ENCODE measurements around the gene ATP2B2. TPM values are rescaled to one million over a fixed set of nuclear protein-coding genes. Genes with fewer than 3 reads are reported as not detected.

Gene ATP2B2
- polyA plus RNA-seq, 3 donors, result not detected

- Histone ChIP-seq H3K4me3 (replicated peaks in 1 of 3; ENCODE audit: low read depth in 2 of 3, low read length in 3 of 3) (no peak overlapping the region), H4K20me1 (ENCODE audit: insufficient read depth, low read length) (no peaks in the 10 kb centered on the region), H3K27ac (ENCODE audit: low read depth in 1 of 2, low read length in 2 of 2) (no peak overlapping the region), H3K9me3 (replicated peaks in 1 of 2; ENCODE audit: control insufficient read depth in 1 of 2, insufficient read depth in 1 of 2, low read length in 2 of 2) (peaks cover 7 to 10% of the 10 kb centered on the region in 2 donors), H3K27me3 (ENCODE audit: control insufficient read depth in 2 of 2, insufficient read depth in 2 of 2, low read length in 2 of 2) (peaks cover 0 to 6% of the 10 kb centered on the region in 2 donors), H3K4me1 (ENCODE audit: control insufficient read depth in 1 of 2, insufficient read depth in 2 of 2, low read length in 2 of 2) (no peaks in the 10 kb centered on the region), H3K4me2 (replicated peaks; ENCODE audit: extremely low read depth, low read length, poor library complexity, severe bottlenecking) (no peak overlapping the region), H2AFZ (ENCODE audit: insufficient read depth, low read depth, low read length, poor library complexity, severe bottlenecking) (no peak overlapping the region), H3K9ac (ENCODE audit: insufficient read depth, low read length, poor library complexity, severe bottlenecking) (no peak overlapping the region), H3K79me2 (ENCODE audit: insufficient read depth, low read length) (no peaks in the 10 kb centered on the region), H3K36me3 (replicated peaks in 1 of 2; ENCODE audit: control insufficient read depth in 1 of 2, insufficient read depth in 2 of 2, low read length in 2 of 2) (no peaks in the 10 kb centered on the region)
- no peak for TF ChIP-seq CTCF (IDR thresholded peaks at IDR 0.05)
- Mint-ChIP-seq H3K27me3 (ENCODE audit: low read depth in 3 of 3) (peaks cover 12 to 22% (median 14%) of the 10 kb centered on the region in 3 donors), H3K9me3 (peaks cover 10 to 18% (median 12%) of the 10 kb centered on the region in 7 donors), H3K27ac (peak overlapping the region in 1 of 7 donors; percentile 25), H3K4me3 (no peak overlapping the region), H3K4me1 (peaks cover 5% of the 10 kb centered on the region), H3K36me3 (peaks cover 0 to 3% of the 10 kb centered on the region in 2 donors)
- DNase-seq, result no peak
- WGBS (ENCODE audit: insufficient coverage), result 90% methylated on average over 4 of the region's 5 CpGs
- intact Hi-C loops (cut with micrococcal nuclease), result no loop called here
Measured at GRCh38 chr3:10474275-10474646, 31.1 kb downstream of the ATP2B2 start.

DNA sequence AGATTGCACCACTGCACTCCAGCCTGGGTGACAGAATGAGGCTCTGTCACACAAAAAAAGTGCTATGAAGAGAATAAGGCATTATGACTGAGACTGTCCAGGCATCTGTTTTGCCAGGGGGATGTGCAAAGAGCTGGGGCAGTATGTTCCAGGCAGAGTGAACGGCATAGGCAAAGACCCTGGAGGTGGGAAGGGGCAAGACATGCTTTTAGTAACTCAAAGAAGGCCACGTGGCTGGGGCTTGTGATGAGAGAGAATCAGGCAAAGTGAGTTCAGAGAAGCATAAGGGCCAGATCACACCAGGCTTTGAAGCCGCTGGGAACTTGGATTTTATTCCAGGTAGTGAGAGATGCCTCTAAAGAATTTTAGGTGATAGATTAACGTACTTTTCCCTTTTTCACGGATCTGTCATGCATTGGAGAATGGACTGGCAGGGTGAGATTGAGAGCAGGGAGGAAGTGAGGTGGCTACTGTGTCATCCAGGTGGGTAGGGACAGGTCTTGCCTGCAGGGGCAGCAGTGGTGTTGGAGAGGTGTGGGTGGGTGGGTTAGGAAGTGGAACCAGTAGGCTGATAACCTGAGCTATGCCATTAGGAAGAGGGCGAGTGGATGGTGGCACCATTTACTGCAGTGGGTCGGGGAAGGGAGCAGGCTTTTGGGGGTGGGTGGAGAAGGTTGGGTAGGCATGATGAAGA, 31.7 kb downstream of the ATP2B2 start:
- Histone ChIP-seq H3K9me3 (replicated peaks in 1 of 2; ENCODE audit: control insufficient read depth in 1 of 2, insufficient read depth in 1 of 2, low read length in 2 of 2) (peaks cover 5% of the 10 kb centered on the region in 2 donors), H3K4me1 (ENCODE audit: control insufficient read depth in 1 of 2, insufficient read depth in 2 of 2, low read length in 2 of 2) (no peaks in the 10 kb centered on the region), H3K4me3 (replicated peaks in 1 of 3; ENCODE audit: low read depth in 2 of 3, low read length in 3 of 3) (no peak overlapping the region), H3K27ac (ENCODE audit: low read depth in 1 of 2, low read length in 2 of 2) (no peak overlapping the region), H2AFZ (ENCODE audit: insufficient read depth, low read depth, low read length, poor library complexity, severe bottlenecking) (no peak overlapping the region), H3K4me2 (replicated peaks; ENCODE audit: extremely low read depth, low read length, poor library complexity, severe bottlenecking) (no peak overlapping the region), H3K9ac (ENCODE audit: insufficient read depth, low read length, poor library complexity, severe bottlenecking) (no peak overlapping the region), H3K27me3 (ENCODE audit: control insufficient read depth in 2 of 2, insufficient read depth in 2 of 2, low read length in 2 of 2) (peaks cover 0 to 6% of the 10 kb centered on the region in 2 donors), H3K36me3 (replicated peaks in 1 of 2; ENCODE audit: control insufficient read depth in 1 of 2, insufficient read depth in 2 of 2, low read length in 2 of 2) (no peaks in the 10 kb centered on the region), H4K20me1 (ENCODE audit: insufficient read depth, low read length) (no peaks in the 10 kb centered on the region), H3K79me2 (ENCODE audit: insufficient read depth, low read length) (no peaks in the 10 kb centered on the region)
- no peak overlapping the region for H3K27ac Mint-ChIP-seq
- peaks cover 0 to 3% of the 10 kb centered on the region in 2 donors for H3K36me3 Mint-ChIP-seq
- peaks cover 5 to 13% (median 7%) of the 10 kb centered on the region in 7 donors for H3K9me3 Mint-ChIP-seq
- H3K27me3 Mint-ChIP-seq (ENCODE audit: low read depth in 3 of 3), result peaks cover 12 to 22% (median 14%) of the 10 kb centered on the region in 3 donors
- DNase-seq, result no peak
- no peak for TF ChIP-seq CTCF (IDR thresholded peaks at IDR 0.05)
- H3K4me3 Mint-ChIP-seq, result no peak overlapping the region
- H3K4me1 Mint-ChIP-seq, result peaks cover 5% of the 10 kb centered on the region
- intact Hi-C loops (cut with micrococcal nuclease), result no loop called here
- WGBS (ENCODE audit: insufficient coverage), result 75% methylated on average over 7 of the region's 7 CpGs
